Fibroblast of lung (primary cell): ENCODE measurements around the gene TEX2. TPM values are rescaled to one million over a fixed set of nuclear protein-coding genes. Genes with fewer than 3 reads are reported as not detected.
"Not testable (repeated sequence)": the region's sequence is repeated elsewhere in the genome, so short reads cannot be mapped to it uniquely, and the experiment has no call there.

Source experiments
- DNase-seq, 2 donors: peaks; one replicate each; pipeline versions ENCODE4 v3.0.0 to v3.0.0-alpha.2; 2010; ENCODE audit warnings: low read depth in 2 of 2
- H2AFZ ChIP-seq: 2 replicates; pipeline ENCODE4 v1.5.1; 2012; ENCODE audit warnings: low read length, control low read depth, inconsistent platforms
- H3K27ac ChIP-seq: 2 replicates; pipeline ENCODE4 v1.5.1; 2011; ENCODE audit warnings: low read length, control low read depth; ENCODE audit not compliant: insufficient read depth
- H3K27me3 ChIP-seq: 2 replicates; pipeline ENCODE4 v1.5.1; 2011; ENCODE audit warnings: mild to moderate bottlenecking, low read length; ENCODE audit not compliant: control insufficient read depth, insufficient read depth
- H3K36me3 ChIP-seq: 2 replicates; pipeline ENCODE4 v1.5.1; 2011; ENCODE audit warnings: low read length; ENCODE audit not compliant: control insufficient read depth, insufficient read depth
- H3K4me1 ChIP-seq: 2 replicates; pipeline ENCODE4 v1.5.1; 2011; ENCODE audit warnings: low read length; ENCODE audit not compliant: control insufficient read depth, insufficient read depth; ENCODE audit errors: extremely low read depth
- H3K4me2 ChIP-seq: 2 replicates; pipeline ENCODE4 v1.5.1; 2011; ENCODE audit warnings: low read length, control low read depth; ENCODE audit not compliant: insufficient read depth; ENCODE audit errors: extremely low read depth
- H3K4me3 ChIP-seq, 4 experiments: fragments of 200-600 bp in 1 of 4; sonication (generic) in 1 of 4; replicated peaks in 1 of 4; 2 replicates each; pipeline ENCODE4 v1.5.1; 2011 to 2016; ENCODE audit warnings: low read length in 4 of 4, low read depth in 3 of 4, mild to moderate bottlenecking in 3 of 4, control low read depth in 2 of 4, inconsistent platforms in 1 of 4, mixed read lengths in 1 of 4; ENCODE audit not compliant: insufficient read depth in 1 of 4; ENCODE audit errors: control extremely low read depth in 1 of 4
- H3K79me2 ChIP-seq: 2 replicates; pipeline ENCODE4 v1.5.1; 2012; ENCODE audit warnings: mild to moderate bottlenecking, low read length, inconsistent platforms; ENCODE audit not compliant: control insufficient read depth, insufficient read depth
- H3K9ac ChIP-seq: 2 replicates; pipeline ENCODE4 v1.5.1; 2011; ENCODE audit warnings: mild to moderate bottlenecking, low read length, control low read depth; ENCODE audit not compliant: insufficient read depth
- H3K9me3 ChIP-seq: 2 replicates; pipeline ENCODE4 v1.5.1; 2012; ENCODE audit warnings: low read depth, low read length; ENCODE audit not compliant: control insufficient read depth, insufficient read depth
- H4K20me1 ChIP-seq: 2 replicates; pipeline ENCODE4 v1.5.1; 2011; ENCODE audit warnings: low read length; ENCODE audit not compliant: control insufficient read depth, insufficient read depth; ENCODE audit errors: extremely low read depth
- CTCF ChIP-seq, 2 donors: IDR thresholded peaks in 1 of 2; conservative IDR thresholded peaks in 1 of 2; 1 replicate in 1 of 2; 2 replicates in 1 of 2; pipeline ENCODE4 v1.5.1; 2011 to 2012; ENCODE audit warnings: low read length in 2 of 2, control low read depth in 1 of 2, inconsistent platforms in 1 of 2, low read depth in 1 of 2, mild to moderate bottlenecking in 1 of 2
- EZH2 ChIP-seq: IDR thresholded peaks from 2 replicates; pipeline ENCODE4 v1.5.1; 2012; ENCODE audit warnings: low read length, control low read depth, mild to moderate bottlenecking; ENCODE audit errors: missing control alignments
- polyA plus RNA-seq, 2 donors: library from polyadenylated mRNA; depleted of rRNA in 1 of 2; stranded (reverse) in 1 of 2; unstranded in 1 of 2; fragments of >200 nt; gene quantifications; 2 replicates each; pipeline ENCODE4 v1.2.1, GENCODE V29; 2011 to 2012; ENCODE audit warnings: missing spikeins in 1 of 2
- total RNA-seq: library from RNA; depleted of rRNA; stranded (reverse); fragments of >200 nt; gene quantifications from 2 replicates; pipeline ENCODE4 v1.2.1, GENCODE V29; 2014

The TEX2 gene
- total and polyA plus RNA-seq, 2 donors (not counting 1 experiment from before 2014, with no cell fraction given) = 18.6 to 33.4 TPM

DNA sequence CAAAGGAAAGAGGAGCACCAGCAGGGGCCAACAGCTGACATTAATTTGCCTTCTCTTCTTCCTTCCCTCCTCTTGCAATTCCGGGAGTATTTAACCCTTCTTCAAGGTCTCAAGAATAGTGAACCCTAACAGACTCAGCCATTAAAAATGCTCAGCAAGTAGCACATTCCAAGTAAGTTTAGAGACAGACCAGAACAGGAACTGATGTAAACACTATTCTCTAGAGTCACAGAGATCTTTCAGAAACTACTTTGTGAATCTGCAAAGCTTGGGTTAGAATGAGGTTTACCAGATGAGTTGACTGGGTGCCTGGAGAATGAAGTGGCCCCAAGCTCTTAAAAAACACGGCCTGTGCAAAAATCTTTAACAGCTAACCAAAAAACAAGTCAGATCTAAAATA is 50.9 kb downstream of the TEX2 start:
- Histone ChIP-seq H3K9me3 (no peaks in the 10 kb centered on the region), H3K9ac (no peak overlapping the region), H4K20me1 (no peaks in the 10 kb centered on the region), H2AFZ (no peak overlapping the region), H3K4me1 (peaks cover 15% of the 10 kb centered on the region), H3K36me3 (peaks cover 5% of the 10 kb centered on the region), H3K79me2 (peaks cover 2% of the 10 kb centered on the region), H3K27me3 (no peaks in the 10 kb centered on the region), H3K4me3 (no peak overlapping the region), H3K27ac (peak overlapping the region; percentile 23), H3K4me2 (no peak overlapping the region)
- DNase-seq = peak in 1 of 2 donors; percentile 61
- TF ChIP-seq CTCF (conservative IDR thresholded peaks at IDR 0.05 in 1 of 2, IDR thresholded peaks at IDR 0.05 in 1 of 2; ENCODE audit: low read depth in 1 of 2, low read length in 2 of 2) (no peak), EZH2 (no peak)

DNA sequence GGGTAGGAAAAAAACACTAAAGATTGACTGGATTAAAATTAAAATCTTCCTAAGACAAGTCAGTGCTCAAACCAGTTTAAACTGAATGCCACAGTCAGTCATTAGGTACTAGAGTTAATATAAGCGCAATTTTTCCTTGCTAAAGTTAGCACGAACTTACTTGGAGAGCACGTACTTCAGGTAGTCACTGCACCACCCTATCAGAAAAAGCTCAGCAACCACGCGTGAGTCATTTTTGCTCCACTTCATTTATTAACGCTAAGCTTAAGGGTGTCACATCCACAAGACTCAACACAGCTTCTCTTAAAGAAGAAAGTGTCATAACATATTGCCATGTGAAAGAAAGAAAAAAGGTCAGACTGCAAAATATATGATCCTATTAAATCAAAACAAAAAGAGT is 53.1 kb downstream of the TEX2 start:
- no peaks in the 10 kb centered on the region for H3K9me3 ChIP-seq
- H3K4me1 ChIP-seq = peaks cover 5% of the 10 kb centered on the region
- H2AFZ ChIP-seq = no peak overlapping the region
- no peak for TF ChIP-seq CTCF (conservative IDR thresholded peaks at IDR 0.05 in 1 of 2, IDR thresholded peaks at IDR 0.05 in 1 of 2; ENCODE audit: low read depth in 1 of 2, low read length in 2 of 2)
- no peak for TF ChIP-seq EZH2
- peak in 1 of 2 donors; percentile 59 for DNase-seq
- H3K36me3 ChIP-seq = peaks cover 5% of the 10 kb centered on the region
- no peak overlapping the region for H3K4me3 ChIP-seq
- no peak overlapping the region for H3K9ac ChIP-seq
- no peaks in the 10 kb centered on the region for H4K20me1 ChIP-seq
- no peaks in the 10 kb centered on the region for H3K79me2 ChIP-seq
- H3K27me3 ChIP-seq = no peaks in the 10 kb centered on the region
- H3K27ac ChIP-seq = no peak overlapping the region
- no peak overlapping the region for H3K4me2 ChIP-seq

- TF ChIP-seq CTCF (conservative IDR thresholded peaks at IDR 0.05 in 1 of 2, IDR thresholded peaks at IDR 0.05 in 1 of 2; ENCODE audit: low read depth in 1 of 2, low read length in 2 of 2) = no peak
- TF ChIP-seq EZH2 = no peak
- H2AFZ ChIP-seq = no peak overlapping the region
- H3K79me2 ChIP-seq = no peaks in the 10 kb centered on the region
- H3K4me1 ChIP-seq = peaks cover 5% of the 10 kb centered on the region
- H3K4me2 ChIP-seq = no peak overlapping the region
- no peak overlapping the region for H3K27ac ChIP-seq
- no peaks in the 10 kb centered on the region for H3K9me3 ChIP-seq
- H3K9ac ChIP-seq = no peak overlapping the region
- H3K27me3 ChIP-seq = no peaks in the 10 kb centered on the region
- H3K4me3 ChIP-seq = no peak overlapping the region
- peaks cover 5% of the 10 kb centered on the region for H3K36me3 ChIP-seq
- no peak for DNase-seq
- no peaks in the 10 kb centered on the region for H4K20me1 ChIP-seq
These were observed 53.6 kb downstream of the TEX2 start for GRCh38 chr17:64209356-64209941.

- not testable (repeated sequence) for H3K9ac ChIP-seq, H3K4me1 ChIP-seq, H4K20me1 ChIP-seq, H2AFZ ChIP-seq, H3K27ac ChIP-seq, H3K4me3 ChIP-seq, H3K4me2 ChIP-seq, H3K9me3 ChIP-seq, DNase-seq, H3K27me3 ChIP-seq, H3K36me3 ChIP-seq, H3K79me2 ChIP-seq
These were observed 54.4 kb downstream of the TEX2 start for GRCh38 chr17:64208656-64209055.
